Activated gamma-delta T cell (primary cell): ENCODE results near the gene PDE4D.

Experiments
- DNase-seq: peaks from one replicate; lab custom pipeline; 2025; lab: John Stamatoyannopoulos, UW

Gene PDE4D

GRCh38 chr5:59741599-59741998, 151.9 kb downstream of the PDE4D start:
- no peak for DNase-seq

- no peak for DNase-seq
These were observed 155.5 kb downstream of the PDE4D start for GRCh38 chr5:59738024-59738423.

GRCh38 chr5:59732806-59733205, 160.7 kb downstream of the PDE4D start:
- no peak for DNase-seq

- no peak for DNase-seq
These were observed 161.2 kb downstream of the PDE4D start for GRCh38 chr5:59732301-59732700.

- DNase-seq, result no peak
These were observed 161.7 kb downstream of the PDE4D start for GRCh38 chr5:59731809-59732208.

GRCh38 chr5:59729820-59730219, 163.7 kb downstream of the PDE4D start:
- no peak for DNase-seq

GRCh38 chr5:59729357-59729756, 164.2 kb downstream of the PDE4D start:
- no peak for DNase-seq

- no peak for DNase-seq
These were observed 165.2 kb downstream of the PDE4D start for GRCh38 chr5:59728356-59728755.

- DNase-seq, result no peak
These were observed 166.3 kb downstream of the PDE4D start for GRCh38 chr5:59727186-59727585.

- no peak for DNase-seq
These were observed 168.1 kb downstream of the PDE4D start for GRCh38 chr5:59725392-59725767.

- no peak for DNase-seq
These were observed 168.8 kb downstream of the PDE4D start for GRCh38 chr5:59724482-59725391.

- no peak for DNase-seq
These were observed 170.7 kb downstream of the PDE4D start for GRCh38 chr5:59722874-59723273.

GRCh38 chr5:59721741-59722140, 171.8 kb downstream of the PDE4D start:
- no peak for DNase-seq

- no peak for DNase-seq
These were observed 173.5 kb downstream of the PDE4D start for GRCh38 chr5:59720063-59720462.

- no peak for DNase-seq
These were observed 176.5 kb downstream of the PDE4D start for GRCh38 chr5:59716966-59717500.

- DNase-seq, result no peak
These were observed 177.5 kb downstream of the PDE4D start for GRCh38 chr5:59716029-59716428.

- DNase-seq, result no peak
These were observed 178.3 kb downstream of the PDE4D start for GRCh38 chr5:59715228-59715627.

GRCh38 chr5:59713498-59713844, 180.1 kb downstream of the PDE4D start:
- no peak for DNase-seq

GRCh38 chr5:59712836-59713497, 180.6 kb downstream of the PDE4D start:
- DNase-seq, result no peak

- no peak for DNase-seq
These were observed 182.2 kb downstream of the PDE4D start for GRCh38 chr5:59711310-59711709.

- DNase-seq, result no peak
These were observed 183.7 kb downstream of the PDE4D start for GRCh38 chr5:59709846-59710245.

GRCh38 chr5:59709346-59709821, 184.1 kb downstream of the PDE4D start:
- DNase-seq, result no peak

GRCh38 chr5:59704936-59705335, 188.6 kb downstream of the PDE4D start:
- DNase-seq, result no peak
